Occipital lobe (tissue), 2 donors: ENCODE results near the gene LEKR1. TPM values are rescaled to one million over a fixed set of nuclear protein-coding genes. Genes with fewer than 3 reads are reported as not detected.

Experiments used
- small RNA-seq: library from RNA; depleted of rRNA; stranded (forward); fragments of <200 nt; gene quantifications from one replicate; pipeline ENCODE3, GENCODE V24; 2014
- total RNA-seq: library from RNA; depleted of rRNA; stranded (reverse); fragments of >200 nt; gene quantifications from one replicate; pipeline ENCODE4 v1.2.3, GENCODE V29; 2014

The LEKR1 gene
- total RNA-seq, 1 donor from 2014 or later, result 0.78 TPM

Small RNA genes within 50 kb of the gene (small RNA-seq; reads per million reads assigned to genes)
- not detected for gene KLF3P2

Other genes starting within 250 kb of the LEKR1 start
- gene TIPARP, start 151.8 kb upstream of the LEKR1 start, total RNA-seq, result 34.0 TPM